ENCODE data around the gene STXBP6.

STXBP6 gene

GRCh38 chr14:25052385-25052784, 2.4 kb upstream of the STXBP6 start:
- Histone ChIP-seq H3K27ac (no peak overlapping the region), H3K4me1 (ENCODE audit: control insufficient read depth in 1 of 2, insufficient read depth in 1 of 2, low read depth in 1 of 2, low read length in 1 of 2) (peaks cover 0 to 8% of the 10 kb centered on the region in 2 experiments), H3K4me3 (ENCODE audit: low read depth in 1 of 2, low read length in 1 of 2) (no peak overlapping the region), H3K36me3 (no peaks in the 10 kb centered on the region), H3K9me3 (no peaks in the 10 kb centered on the region), H3K27me3 (peaks cover 86% of the 10 kb centered on the region)
- no peak for TF ChIP-seq CTCF (IDR thresholded peaks at IDR 0.05)

GRCh38 chr14:25050269-25051150, 563 bp upstream of the STXBP6 start:
- Histone ChIP-seq H3K27me3 (peaks cover 94% of the 10 kb centered on the region), H3K4me1 (ENCODE audit: control insufficient read depth in 1 of 2, insufficient read depth in 1 of 2, low read depth in 1 of 2, low read length in 1 of 2) (peaks cover 0 to 8% of the 10 kb centered on the region in 2 experiments), H3K4me3 (ENCODE audit: low read depth in 1 of 2, low read length in 1 of 2) (no peak overlapping the region), H3K27ac (no peak overlapping the region), H3K36me3 (no peaks in the 10 kb centered on the region), H3K9me3 (no peaks in the 10 kb centered on the region)
- TF ChIP-seq CTCF (IDR thresholded peaks at IDR 0.05) = no peak

- H3K27ac ChIP-seq = no peak overlapping the region
- H3K4me3 ChIP-seq (ENCODE audit: low read depth in 1 of 2, low read length in 1 of 2) = no peak overlapping the region
- H3K27me3 ChIP-seq = peaks cover 92% of the 10 kb centered on the region
Observed at GRCh38 chr14:25049093-25049567, 817 bp downstream of the STXBP6 start.

GRCh38 chr14:25048170-25049016, 1.6 kb downstream of the STXBP6 start:
- no peak overlapping the region for H3K4me3 ChIP-seq (ENCODE audit: low read depth in 1 of 2, low read length in 1 of 2)

More at GRCh38 chr14:25049093-25049567, 817 bp downstream of the STXBP6 start:
- peaks cover 0 to 8% of the 10 kb centered on the region in 2 experiments for H3K4me1 ChIP-seq (ENCODE audit: control insufficient read depth in 1 of 2, insufficient read depth in 1 of 2, low read depth in 1 of 2, low read length in 1 of 2)
- no peaks in the 10 kb centered on the region for H3K36me3 ChIP-seq
- TF ChIP-seq CTCF (IDR thresholded peaks at IDR 0.05) = no peak
- H3K9me3 ChIP-seq = no peaks in the 10 kb centered on the region

More at GRCh38 chr14:25048170-25049016, 1.6 kb downstream of the STXBP6 start:
- Histone ChIP-seq H3K27me3 (peaks cover 86% of the 10 kb centered on the region), H3K4me1 (ENCODE audit: control insufficient read depth in 1 of 2, insufficient read depth in 1 of 2, low read depth in 1 of 2, low read length in 1 of 2) (peaks cover 0 to 8% of the 10 kb centered on the region in 2 experiments), H3K9me3 (no peaks in the 10 kb centered on the region), H3K27ac (no peak overlapping the region), H3K36me3 (no peaks in the 10 kb centered on the region)
- TF ChIP-seq CTCF (IDR thresholded peaks at IDR 0.05) = no peak

Measured in neutrophil (primary cell).